Activated CD4-positive, alpha-beta memory T cell treated with anti-CD3 and anti-CD28 coated beads for 36 hours (primary cell): ENCODE results near the gene MYL7. TPM values are rescaled to one million over a fixed set of nuclear protein-coding genes. Genes with fewer than 3 reads are reported as not detected.

ENCODE experiments used
- CTCF ChIA-PET: fragments of 350-600 bp; sonication (Branson Sonifier 250); formaldehyde crosslinking; loops from one replicate; lab custom pipeline; 2021; ENCODE audit warnings: antibody characterized with exemption, inconsistent platforms; lab: Charles Lee
- POLR2A ChIA-PET: fragments of 350-600 bp; sonication (Branson Sonifier 250); formaldehyde crosslinking; loops from one replicate; lab custom pipeline; 2021; ENCODE audit warnings: antibody characterized with exemption; lab: Charles Lee
- DNase-seq: peaks from one replicate; pipeline ENCODE4 v3.0.0-alpha.2; 2020
- H3K27ac Mint-ChIP-seq: one replicate; pipeline ENCODE4 v1.8.0; 2021; ENCODE audit warnings: mixed read lengths
- H3K27me3 Mint-ChIP-seq: one replicate; pipeline ENCODE4 v1.8.0; 2021; ENCODE audit warnings: mixed read lengths
- H3K36me3 Mint-ChIP-seq: one replicate; pipeline ENCODE4 v1.8.0; 2021; ENCODE audit warnings: mixed read lengths
- H3K4me1 Mint-ChIP-seq: one replicate; pipeline ENCODE4 v1.8.0; 2021; ENCODE audit warnings: low read depth, mixed read lengths
- H3K4me3 Mint-ChIP-seq: one replicate; pipeline ENCODE4 v1.8.0; 2021; ENCODE audit warnings: mild to moderate bottlenecking, mixed read lengths
- H3K9me3 Mint-ChIP-seq: one replicate; pipeline ENCODE4 v1.8.0; 2021; ENCODE audit warnings: mixed read lengths
- intact Hi-C: fragments of 100-400 bp; cut with micrococcal nuclease; formaldehyde crosslinking; loops from one replicate; pipeline ENCODE4 v1.15.1; 2023
- total RNA-seq, 2 experiments: library from RNA; stranded (reverse); gene quantifications; one replicate each; pipeline ENCODE4 v1.2.3, GENCODE V29; 2021

Gene MYL7
- total RNA-seq, 2 experiments from 2014 or later, result not detected

- peaks cover 38% of the 10 kb centered on the region for H3K36me3 Mint-ChIP-seq
- H3K27me3 Mint-ChIP-seq, result no peaks in the 10 kb centered on the region
- H3K4me3 Mint-ChIP-seq, result no peak overlapping the region
- ChIA-PET POLR2A (no interaction called here), CTCF (no interaction called here)
- intact Hi-C loops, result no loop called here
- no peak overlapping the region for H3K27ac Mint-ChIP-seq
- no peak for DNase-seq
- peaks cover 36% of the 10 kb centered on the region for H3K4me1 Mint-ChIP-seq
- H3K9me3 Mint-ChIP-seq, result no peaks in the 10 kb centered on the region
Observed at GRCh38 chr7:44117801-44118429, 23.2 kb downstream of the MYL7 start.

- no peak overlapping the region for H3K27ac Mint-ChIP-seq
- DNase-seq, result no peak
Observed at GRCh38 chr7:44116789-44117666, 24.1 kb downstream of the MYL7 start.

GRCh38 chr7:44116087-44116788 lies 24.9 kb downstream of the MYL7 start:
- Mint-ChIP-seq H3K27me3 (no peaks in the 10 kb centered on the region), H3K4me1 (peaks cover 21% of the 10 kb centered on the region), H3K27ac (no peak overlapping the region), H3K36me3 (peaks cover 33% of the 10 kb centered on the region), H3K4me3 (no peak overlapping the region), H3K9me3 (no peaks in the 10 kb centered on the region)
- intact Hi-C loops, result no loop called here
- ChIA-PET POLR2A (no interaction called here), CTCF (no interaction called here)
- DNase-seq, result no peak

More at GRCh38 chr7:44116789-44117666, 24.1 kb downstream of the MYL7 start:
- CTCF ChIA-PET, result no interaction called here
- peaks cover 35% of the 10 kb centered on the region for H3K36me3 Mint-ChIP-seq
- no peaks in the 10 kb centered on the region for H3K27me3 Mint-ChIP-seq
- H3K4me1 Mint-ChIP-seq, result peaks cover 28% of the 10 kb centered on the region
- POLR2A ChIA-PET, result no interaction called here
- H3K4me3 Mint-ChIP-seq, result no peak overlapping the region
- intact Hi-C loops, result no loop called here
- no peaks in the 10 kb centered on the region for H3K9me3 Mint-ChIP-seq

- Mint-ChIP-seq H3K9me3 (no peaks in the 10 kb centered on the region), H3K4me1 (peaks cover 6% of the 10 kb centered on the region), H3K4me3 (no peak overlapping the region), H3K27me3 (no peaks in the 10 kb centered on the region), H3K27ac (no peak overlapping the region), H3K36me3 (peaks cover 20% of the 10 kb centered on the region)
- no peak for DNase-seq
- CTCF ChIA-PET, result no interaction called here
- POLR2A ChIA-PET, result no interaction called here
- intact Hi-C loops, result no loop called here
Observed at GRCh38 chr7:44114586-44115310, 26.4 kb downstream of the MYL7 start.

DNA sequence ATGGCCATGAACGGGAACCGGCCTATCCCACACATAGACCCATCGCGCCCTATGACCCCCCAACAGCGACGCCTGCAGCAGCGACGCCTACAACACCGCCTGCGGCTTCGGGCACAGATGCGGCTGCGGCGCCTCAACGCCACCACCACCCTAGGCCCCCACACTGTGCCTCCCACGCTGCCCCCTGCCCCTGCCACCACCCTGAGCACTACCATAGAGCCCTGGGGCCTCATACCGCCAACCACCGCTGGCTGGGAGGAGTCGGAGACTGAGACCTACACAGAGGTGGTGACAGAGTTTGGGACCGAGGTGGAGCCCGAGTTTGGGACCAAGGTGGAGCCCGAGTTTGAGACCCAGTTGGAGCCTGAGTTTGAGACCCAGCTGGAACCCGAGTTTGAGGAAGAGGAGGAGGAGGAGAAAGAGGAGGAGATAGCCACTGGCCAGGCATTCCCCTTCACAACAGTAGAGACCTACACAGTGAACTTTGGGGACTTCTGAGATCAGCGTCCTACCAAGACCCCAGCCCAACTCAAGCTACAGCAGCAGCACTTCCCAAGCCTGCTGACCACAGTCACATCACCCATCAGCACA lies 27.3 kb downstream of the MYL7 start:
- Mint-ChIP-seq H3K27ac (no peak overlapping the region), H3K27me3 (no peaks in the 10 kb centered on the region), H3K4me3 (no peak overlapping the region), H3K9me3 (no peaks in the 10 kb centered on the region), H3K36me3 (peaks cover 17% of the 10 kb centered on the region), H3K4me1 (no peaks in the 10 kb centered on the region)
- intact Hi-C loops, result no loop called here
- CTCF ChIA-PET, result no interaction called here
- no peak for DNase-seq
- POLR2A ChIA-PET, result no interaction called here

GRCh38 chr7:44112997-44113763 lies 28.0 kb downstream of the MYL7 start:
- Mint-ChIP-seq H3K27ac (no peak overlapping the region), H3K27me3 (no peaks in the 10 kb centered on the region), H3K36me3 (peaks cover 16% of the 10 kb centered on the region), H3K9me3 (no peaks in the 10 kb centered on the region), H3K4me3 (no peak overlapping the region), H3K4me1 (no peaks in the 10 kb centered on the region)
- CTCF ChIA-PET, result no interaction called here
- no peak for DNase-seq
- intact Hi-C loops, result no loop called here
- POLR2A ChIA-PET, result no interaction called here

- Mint-ChIP-seq H3K36me3 (peaks cover 10% of the 10 kb centered on the region), H3K9me3 (no peaks in the 10 kb centered on the region), H3K27me3 (no peaks in the 10 kb centered on the region), H3K4me3 (no peak overlapping the region), H3K4me1 (no peaks in the 10 kb centered on the region), H3K27ac (no peak overlapping the region)
- intact Hi-C loops, result no loop called here
- POLR2A ChIA-PET, result interaction anchor here (1.0 to 1.1 kb wide), 2 partner anchors 11 to 45 kb away, joined by 3 to 4 read pairs; partner anchors contain the start of gene POLD2
- DNase-seq, result no peak
- CTCF ChIA-PET, result no interaction called here
Observed at GRCh38 chr7:44112231-44112996, 28.7 kb downstream of the MYL7 start.

DNA sequence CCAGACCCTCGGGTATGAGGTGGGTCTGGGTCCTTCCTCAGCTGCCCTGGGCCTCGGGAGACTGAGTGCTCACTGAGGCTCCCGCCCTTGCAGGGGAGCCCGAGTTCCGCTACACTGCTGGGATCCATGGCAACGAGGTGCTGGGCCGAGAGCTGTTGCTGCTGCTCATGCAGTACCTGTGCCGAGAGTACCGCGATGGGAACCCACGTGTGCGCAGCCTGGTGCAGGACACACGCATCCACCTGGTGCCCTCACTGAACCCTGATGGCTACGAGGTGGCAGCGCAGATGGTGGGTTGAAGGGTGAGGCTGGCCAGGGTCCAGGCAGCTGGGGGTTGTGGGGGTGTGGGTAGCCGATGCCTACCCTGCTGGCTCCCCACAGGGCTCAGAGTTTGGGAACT lies 29.4 kb downstream of the MYL7 start:
- ChIA-PET CTCF (no interaction called here), POLR2A (interaction anchor here (0.8 to 1.1 kb wide), 3 partner anchors 12 to 67 kb away, joined by 3 to 4 read pairs (median 4); partner anchors contain the start of genes DBNL and POLD2)
- no peak for DNase-seq
- intact Hi-C loops, result no loop called here
- H3K27me3 Mint-ChIP-seq, result no peaks in the 10 kb centered on the region
- H3K4me1 Mint-ChIP-seq, result no peaks in the 10 kb centered on the region
- H3K27ac Mint-ChIP-seq, result no peak overlapping the region
- H3K9me3 Mint-ChIP-seq, result no peaks in the 10 kb centered on the region
- H3K36me3 Mint-ChIP-seq, result peaks cover 9% of the 10 kb centered on the region
- H3K4me3 Mint-ChIP-seq, result no peak overlapping the region

DNA sequence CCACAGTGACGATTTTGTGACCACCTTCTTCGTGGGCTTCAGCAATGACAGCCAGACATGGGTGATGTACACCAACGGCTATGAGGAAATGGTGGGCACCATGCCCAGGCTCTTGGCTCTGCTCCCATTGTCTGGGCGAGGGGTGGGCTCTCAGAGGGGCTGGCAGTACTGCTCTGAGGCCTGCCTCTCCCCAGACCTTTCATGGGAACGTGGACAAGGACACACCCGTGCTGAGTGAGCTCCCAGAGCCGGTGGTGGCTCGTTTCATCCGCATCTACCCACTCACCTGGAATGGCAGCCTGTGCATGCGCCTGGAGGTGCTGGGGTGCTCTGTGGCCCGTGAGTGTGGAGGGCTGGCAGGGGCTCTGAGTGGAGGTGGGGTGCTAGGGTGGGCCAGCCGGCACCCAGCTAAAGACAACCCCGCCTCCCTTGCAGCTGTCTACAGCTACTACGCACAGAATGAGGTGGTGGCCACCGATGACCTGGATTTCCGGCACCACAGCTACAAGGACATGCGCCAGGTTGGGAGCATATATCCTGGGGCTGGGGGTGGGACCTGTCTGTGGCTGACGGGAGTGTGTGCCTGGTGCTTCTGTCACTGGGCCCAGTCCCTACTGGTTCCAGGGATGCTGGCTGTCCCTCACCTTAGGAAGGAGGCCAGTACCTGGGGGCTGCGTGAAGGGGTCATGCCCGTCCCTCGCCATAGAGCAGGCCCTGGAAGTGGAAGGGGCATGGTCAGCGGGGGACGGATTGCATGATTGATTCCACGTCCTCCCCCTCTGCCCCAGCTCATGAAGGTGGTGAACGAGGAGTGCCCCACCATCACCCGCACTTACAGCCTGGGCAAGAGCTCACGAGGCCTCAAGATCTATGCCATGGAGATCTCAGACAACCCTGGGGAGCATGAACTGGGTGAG lies 30.2 kb downstream of the MYL7 start:
- ChIA-PET POLR2A (interaction anchor here (0.7 to 1.1 kb wide), 5 partner anchors 9 to 66 kb away, joined by 3 to 4 read pairs (median 3); partner anchors contain the start of genes DBNL and POLD2), CTCF (no interaction called here)
- Mint-ChIP-seq H3K4me1 (no peaks in the 10 kb centered on the region), H3K9me3 (no peaks in the 10 kb centered on the region), H3K4me3 (no peak overlapping the region), H3K27ac (no peak overlapping the region), H3K27me3 (peaks cover under 1% of the 10 kb centered on the region), H3K36me3 (peaks cover 9% of the 10 kb centered on the region)
- DNase-seq, result no peak
- intact Hi-C loops, result no loop called here

- CTCF ChIA-PET, result no interaction called here
- intact Hi-C loops, result no loop called here
- Mint-ChIP-seq H3K27ac (no peak overlapping the region), H3K4me3 (no peak overlapping the region), H3K4me1 (peaks cover 3% of the 10 kb centered on the region), H3K36me3 (peaks cover 9% of the 10 kb centered on the region), H3K27me3 (peaks cover 9% of the 10 kb centered on the region), H3K9me3 (no peaks in the 10 kb centered on the region)
- no peak for DNase-seq
- POLR2A ChIA-PET, result interaction anchor here (0.7 to 0.9 kb wide), 2 partner anchors 10 to 13 kb away, joined by 3 read pairs; no protein-coding TSS in a partner anchor
Observed at GRCh38 chr7:44109991-44110390, 31.1 kb downstream of the MYL7 start.
